Inflammatory macrophage (primary cell): Measurements from ENCODE around the gene PRKCQ.

Experiments used
- DNase-seq, 2 donors: peaks; one replicate each; pipeline ENCODE4 v3.0.0-alpha.2; 2020 to 2022

PRKCQ gene

GRCh38 chr10:6565588-6565987 is 14.5 kb downstream of the PRKCQ start:
- DNase-seq: peak; percentile 57 to 83

DNA sequence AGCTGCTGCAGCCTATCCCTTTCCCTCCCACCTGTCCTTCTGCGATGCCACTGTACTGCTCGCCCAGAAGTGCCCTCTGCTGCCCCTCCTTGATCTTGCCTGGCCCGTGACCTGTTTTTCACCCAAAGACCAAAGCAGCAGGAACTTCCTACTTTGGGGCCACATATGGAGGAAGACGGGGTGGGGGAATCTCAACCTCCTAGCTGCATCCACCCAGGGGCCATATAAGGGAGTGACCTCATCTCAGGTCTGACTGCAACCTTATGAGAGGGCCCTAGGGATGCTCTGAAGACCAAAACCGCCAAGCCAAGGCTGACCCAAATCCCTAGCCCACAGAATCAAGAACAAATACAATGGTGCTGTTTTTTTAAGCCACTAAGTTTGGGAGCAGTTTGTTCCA is 15.7 kb downstream of the PRKCQ start:
- DNase-seq: peak in 1 of 2 donors; percentile 30

DNA sequence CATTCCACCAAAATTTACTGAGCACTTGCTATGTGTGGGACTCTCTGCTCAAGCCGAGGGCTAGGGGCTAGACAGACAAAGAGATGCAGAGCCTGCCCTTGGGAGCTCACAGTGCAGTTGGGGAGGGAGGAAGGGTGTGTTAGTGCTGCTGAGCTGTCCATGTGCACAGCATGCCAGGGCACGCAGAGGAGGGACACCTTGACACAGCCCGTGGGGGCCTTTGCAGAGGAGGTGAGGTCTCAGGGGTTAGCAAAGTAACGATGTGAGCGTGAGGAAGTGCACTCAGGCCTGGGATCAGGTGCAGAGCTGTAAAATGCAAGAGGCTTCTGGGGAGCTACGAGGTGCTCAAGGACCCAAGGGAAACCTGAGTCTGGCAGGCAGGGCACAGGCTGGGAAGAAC is 16.3 kb downstream of the PRKCQ start:
- DNase-seq: no peak

DNA sequence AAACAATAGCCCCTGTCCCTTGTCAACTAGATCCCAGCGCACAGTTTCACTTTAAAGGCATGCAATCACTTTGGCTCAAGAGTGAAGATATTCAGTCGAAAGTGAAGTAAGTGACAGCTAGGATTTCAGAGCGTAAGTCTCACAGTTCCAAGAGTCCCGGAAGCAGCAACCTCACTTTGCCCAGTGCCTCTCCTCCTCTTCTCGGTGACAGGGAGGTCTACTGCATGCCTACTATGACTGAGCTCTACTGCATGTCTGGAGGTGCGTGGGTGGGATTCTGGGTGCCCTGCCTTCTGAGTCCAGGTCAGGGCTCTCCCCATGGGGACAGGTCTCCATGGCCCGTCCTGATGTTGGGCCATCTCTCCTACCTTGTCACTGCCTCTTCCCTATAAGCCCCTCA is 17.0 kb downstream of the PRKCQ start:
- DNase-seq: peak; percentile 19 to 24

GRCh38 chr10:6562221-6562620 is 17.9 kb downstream of the PRKCQ start:
- DNase-seq: no peak

DNA sequence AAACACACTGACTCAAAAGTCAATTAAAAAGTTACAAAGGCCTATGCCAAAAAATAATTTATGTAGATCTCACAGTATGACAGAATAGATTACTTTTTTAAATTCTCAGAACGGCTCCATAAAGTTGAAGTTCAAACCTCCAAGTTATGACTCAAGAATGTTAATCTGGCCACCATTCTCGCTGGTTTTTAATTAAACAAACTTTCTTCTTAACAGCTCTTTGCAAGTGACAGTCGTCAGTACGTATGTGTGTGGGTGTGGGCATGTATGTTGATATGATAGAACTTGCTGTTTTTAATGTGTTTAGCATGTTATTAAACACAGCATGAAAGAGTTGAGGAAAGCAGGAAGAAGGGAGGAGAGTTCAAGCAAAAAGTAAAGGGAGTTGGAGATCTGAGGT is 18.5 kb downstream of the PRKCQ start:
- DNase-seq: no peak

DNA sequence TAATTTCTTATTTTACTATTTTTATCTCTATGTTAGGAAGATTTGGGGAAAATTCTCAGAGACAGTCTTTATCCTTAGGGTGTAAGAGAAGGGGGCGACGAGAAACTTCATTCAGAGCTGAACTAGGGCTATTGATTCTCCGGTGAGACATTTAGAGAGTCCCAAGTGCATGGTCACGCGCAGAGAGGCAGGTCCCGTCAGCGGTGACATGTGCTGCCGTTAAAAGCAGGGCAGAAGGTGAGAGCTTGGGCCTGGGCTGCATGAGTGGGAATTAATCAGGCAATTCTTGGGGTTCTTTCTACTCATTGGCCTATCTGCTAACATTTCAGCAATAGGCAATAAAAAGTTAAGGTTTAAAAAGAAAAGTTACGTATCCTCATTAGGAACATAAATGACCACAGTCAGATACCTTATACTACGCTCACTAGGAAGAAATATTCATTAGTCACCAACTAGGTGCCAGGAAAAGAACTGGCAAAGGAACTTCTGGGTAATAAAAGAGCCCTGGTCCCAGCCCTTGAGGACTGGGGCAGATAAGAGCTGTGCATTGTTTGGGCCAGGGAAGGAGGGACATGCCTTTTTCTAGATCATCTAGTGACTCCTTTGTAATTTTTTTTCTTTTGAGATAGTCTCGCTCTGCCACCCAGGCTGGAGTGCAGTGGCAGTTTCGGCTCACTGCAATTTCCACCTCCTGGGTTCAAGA is 21.2 kb downstream of the PRKCQ start:
- DNase-seq: no peak

DNA sequence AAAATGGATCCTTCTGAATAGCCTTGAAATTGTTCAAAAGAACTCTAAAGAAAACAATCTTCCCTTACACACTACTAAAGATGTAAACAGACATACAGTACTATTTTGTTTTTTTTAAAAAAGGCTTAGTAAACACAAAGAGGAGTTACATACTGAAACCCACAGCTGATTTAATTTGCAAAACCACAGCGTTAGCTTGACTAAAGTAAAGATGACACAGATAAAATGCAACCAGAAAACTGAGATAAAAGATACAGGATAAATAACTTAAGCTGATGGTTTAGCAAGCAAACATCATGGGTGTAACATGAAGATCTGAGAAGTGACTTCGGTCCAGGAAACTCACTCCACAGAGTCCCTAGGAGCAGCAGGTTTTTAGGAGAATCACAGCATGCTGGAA is 21.8 kb downstream of the PRKCQ start:
- DNase-seq: no peak

GRCh38 chr10:6553937-6554336 is 26.1 kb downstream of the PRKCQ start:
- no peak for DNase-seq

GRCh38 chr10:6543431-6544005 is 36.6 kb downstream of the PRKCQ start:
- no peak for DNase-seq

GRCh38 chr10:6542999-6543430 is 37.1 kb downstream of the PRKCQ start:
- DNase-seq: no peak

DNA sequence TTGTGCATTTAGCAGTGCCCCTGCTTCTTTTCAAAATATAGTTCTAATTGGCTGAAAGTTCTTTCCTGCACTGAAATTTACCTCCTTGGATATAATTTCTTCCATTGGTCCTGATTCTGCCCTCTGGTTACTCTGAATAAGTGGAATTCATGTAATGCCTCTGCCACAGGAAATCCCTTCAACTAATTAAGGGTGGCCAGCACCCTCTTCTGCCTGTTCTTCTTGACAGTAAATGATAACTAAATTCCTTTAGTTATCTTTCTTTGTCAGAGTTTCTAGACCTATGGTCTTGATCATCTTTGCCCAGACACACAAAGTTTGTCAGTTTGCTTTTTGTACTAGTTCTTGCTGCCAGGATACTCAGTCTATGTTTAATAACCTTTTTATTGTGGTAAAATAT is 40.2 kb downstream of the PRKCQ start:
- no peak for DNase-seq

DNA sequence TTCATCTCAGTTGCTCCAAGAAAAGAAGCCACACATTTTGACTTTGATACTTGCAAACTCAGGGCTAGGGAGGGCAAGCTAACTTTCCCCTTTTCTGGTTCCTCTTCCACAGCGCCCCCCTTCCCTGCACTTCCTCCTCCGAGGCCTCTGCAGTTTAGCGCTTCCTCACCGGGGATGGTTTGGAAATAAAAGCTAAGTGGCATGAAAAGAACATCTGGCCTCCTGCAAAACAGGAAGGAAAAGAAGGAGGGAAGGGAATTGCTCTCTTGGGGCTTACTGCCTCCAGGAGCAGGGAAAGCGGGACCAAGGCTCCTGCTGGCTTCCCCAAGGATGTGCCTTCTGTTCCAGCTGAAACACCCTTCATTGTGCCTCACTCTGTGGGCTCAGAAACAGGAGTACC is 42.3 kb downstream of the PRKCQ start:
- peak; percentile 80 to 82 for DNase-seq

- no peak for DNase-seq
Observed at GRCh38 chr10:6536102-6536501, 44.0 kb downstream of the PRKCQ start.

DNA sequence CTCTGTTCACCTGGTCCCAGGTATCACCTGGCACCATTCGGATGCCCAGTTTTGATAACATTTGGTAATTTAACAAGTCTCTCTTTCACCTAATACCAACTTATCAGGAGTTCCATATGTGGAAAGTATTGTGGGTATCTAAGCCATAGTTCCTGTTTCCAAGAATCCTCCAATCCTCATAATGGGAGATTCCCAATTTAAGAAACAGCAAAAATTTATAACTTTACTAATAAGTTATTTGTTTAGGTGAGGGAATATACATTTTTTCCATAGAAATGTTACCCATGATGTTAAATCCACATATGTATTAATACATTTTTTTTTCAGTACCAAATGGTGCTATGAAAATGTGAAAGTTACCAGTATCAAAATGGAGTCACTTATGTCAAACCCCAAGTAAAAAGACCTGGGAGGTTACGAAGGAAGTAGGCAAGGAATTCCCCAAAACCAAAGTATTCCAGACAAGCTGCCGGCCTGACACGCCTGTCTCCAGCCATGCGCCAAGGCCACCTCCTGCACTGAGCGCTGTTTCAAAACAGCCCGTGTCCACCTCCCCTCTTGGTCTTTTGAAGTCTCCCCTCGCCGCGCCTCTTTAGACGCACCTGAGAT is 44.8 kb downstream of the PRKCQ start:
- DNase-seq: no peak

- DNase-seq: no peak
Observed at GRCh38 chr10:6532321-6532720, 47.8 kb downstream of the PRKCQ start.

DNA sequence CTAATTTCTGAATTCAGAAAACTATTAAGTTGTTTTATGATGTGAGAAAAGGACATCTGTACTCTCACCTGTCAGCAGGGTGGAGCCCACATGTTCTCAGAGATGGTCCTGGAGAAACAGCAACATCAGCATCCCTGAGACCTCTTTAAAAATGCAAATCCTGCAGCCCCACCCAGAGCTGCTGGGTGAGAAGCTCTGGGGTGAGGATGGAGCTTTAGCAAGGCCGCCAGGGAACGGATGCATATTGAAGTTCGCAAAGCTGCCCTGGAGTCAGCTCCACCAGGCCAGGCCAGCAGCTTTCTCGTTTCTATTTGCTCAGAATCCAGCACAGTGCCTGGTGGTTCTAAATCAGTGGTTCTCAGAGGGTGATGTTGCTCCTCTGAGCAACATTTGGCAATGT is 49.1 kb downstream of the PRKCQ start:
- no peak for DNase-seq

- no peak for DNase-seq
Observed at GRCh38 chr10:6530211-6530840, 49.8 kb downstream of the PRKCQ start.

- no peak for DNase-seq
Observed at GRCh38 chr10:6528198-6528950, 51.7 kb downstream of the PRKCQ start.

DNA sequence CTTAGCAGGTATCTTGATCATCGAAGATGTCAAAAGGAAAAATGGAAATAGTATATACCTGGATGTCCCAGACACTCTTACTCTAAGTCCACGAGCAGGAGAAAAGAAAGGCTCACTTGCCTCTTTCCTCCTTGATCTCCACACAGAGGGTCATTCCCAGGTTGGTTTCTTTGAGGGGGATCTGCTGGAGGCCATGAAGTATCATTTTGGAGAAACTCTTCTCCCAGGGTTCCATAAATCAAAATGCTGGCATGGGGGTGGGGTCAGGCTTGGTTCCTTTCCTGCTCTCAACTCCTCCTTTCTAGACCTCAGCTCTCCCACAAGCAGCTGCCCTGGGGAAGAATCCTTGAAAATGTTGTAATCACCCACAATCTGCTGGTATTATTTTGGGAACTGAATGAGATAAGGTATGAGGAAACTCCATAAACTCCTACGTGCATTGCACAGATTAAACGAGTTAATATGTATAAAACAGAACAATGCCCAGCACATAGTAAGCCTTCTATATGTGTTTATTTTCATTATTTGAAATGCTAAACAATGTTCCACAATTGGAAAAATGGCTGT is 54.4 kb downstream of the PRKCQ start:
- peak; percentile 52 to 53 for DNase-seq

DNA sequence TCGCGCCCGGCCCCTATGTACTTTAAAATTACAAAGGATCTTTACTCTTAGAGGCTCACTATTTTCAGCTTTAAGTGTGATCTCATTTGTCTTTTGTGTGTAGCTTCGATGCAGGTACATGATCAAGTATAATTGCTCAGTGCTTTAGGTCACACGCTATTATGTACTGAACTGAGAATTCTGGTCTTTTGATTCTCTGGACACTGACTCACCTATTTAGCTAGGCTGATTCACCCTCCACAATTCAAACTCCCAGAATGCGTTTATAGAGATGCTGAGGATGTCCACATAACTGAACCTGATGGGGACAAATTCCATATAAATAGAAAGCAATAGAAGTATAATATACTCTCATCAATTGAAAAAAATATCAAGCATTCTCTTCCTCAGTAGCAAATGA is 57.8 kb downstream of the PRKCQ start:
- DNase-seq: no peak

DNA sequence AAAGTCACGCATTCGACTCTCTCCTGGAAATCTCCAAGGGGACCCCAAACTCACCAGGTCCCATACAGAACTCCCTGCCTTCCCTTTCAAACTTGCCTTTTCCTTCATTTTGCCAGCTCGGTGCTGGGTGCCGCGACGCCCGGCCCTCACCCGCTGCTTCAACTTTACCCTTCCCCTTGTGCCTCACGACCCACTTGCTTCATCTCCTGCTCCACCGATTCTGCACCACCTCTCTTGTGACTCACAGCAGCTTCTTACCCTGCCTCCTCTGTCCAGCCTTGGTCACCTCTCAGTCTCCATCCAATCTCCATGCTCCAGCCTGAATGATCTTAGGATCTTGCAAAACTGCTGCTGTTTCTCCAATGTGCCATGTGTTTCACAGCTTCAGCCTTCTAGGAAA is 59.9 kb downstream of the PRKCQ start:
- no peak for DNase-seq
